HFFc6 (cell line): Measurements from ENCODE around the gene ST7. TPM values are rescaled to one million over a fixed set of nuclear protein-coding genes. Genes with fewer than 3 reads are reported as not detected.
A peak's percentile ranks its signal among the peaks of the same experiment; 100 is the strongest.

Source experiments
- DNase-seq: peaks from one replicate; pipeline ENCODE4 v3.0.0-alpha.2; 2018
- H3K27ac Mint-ChIP-seq: 2 replicates; pipeline ENCODE4 v1.8.0; 2020; ENCODE audit warnings: mild to moderate bottlenecking, mixed read lengths
- H3K27me3 Mint-ChIP-seq: 2 replicates; pipeline ENCODE4 v1.8.0; 2021; ENCODE audit warnings: mild to moderate bottlenecking, moderate library complexity, mixed read lengths; ENCODE audit not compliant: insufficient read depth
- H3K36me3 Mint-ChIP-seq: 2 replicates; pipeline ENCODE4 v1.8.0; 2021; ENCODE audit warnings: low read depth, mixed read lengths
- H3K4me1 Mint-ChIP-seq: 2 replicates; pipeline ENCODE4 v1.8.0; 2020; ENCODE audit warnings: low read depth, mixed read lengths
- H3K4me3 Mint-ChIP-seq: 2 replicates; pipeline ENCODE4 v1.8.0; 2020; ENCODE audit warnings: mild to moderate bottlenecking, moderate library complexity, mixed read lengths
- H3K9me3 Mint-ChIP-seq: 2 replicates; pipeline ENCODE4 v1.8.0; 2020; ENCODE audit warnings: mild to moderate bottlenecking, mixed read lengths
- CTCF ChIP-seq: fragments of 200-600 bp; sonication (generic); IDR thresholded peaks from 2 replicates; pipeline ENCODE4 v1.5.0; 2021; ENCODE audit warnings: antibody characterized with exemption, mild to moderate bottlenecking
- total RNA-seq, 6 experiments: library from RNA; stranded (reverse); fragmentation: NEBNext Ultra II Directional; extraction: Animal tissue kit (Norgen Biotek cat#: 25700); gene quantifications; 2 replicates in 1 of 6; 3 replicates in 5 of 6; pipeline ENCODE4 v1.2.3, GENCODE V29; 2021

The ST7 gene
- total RNA-seq, 6 experiments from 2014 or later = 13.5 to 18.8 (median 16.8) TPM

DNA sequence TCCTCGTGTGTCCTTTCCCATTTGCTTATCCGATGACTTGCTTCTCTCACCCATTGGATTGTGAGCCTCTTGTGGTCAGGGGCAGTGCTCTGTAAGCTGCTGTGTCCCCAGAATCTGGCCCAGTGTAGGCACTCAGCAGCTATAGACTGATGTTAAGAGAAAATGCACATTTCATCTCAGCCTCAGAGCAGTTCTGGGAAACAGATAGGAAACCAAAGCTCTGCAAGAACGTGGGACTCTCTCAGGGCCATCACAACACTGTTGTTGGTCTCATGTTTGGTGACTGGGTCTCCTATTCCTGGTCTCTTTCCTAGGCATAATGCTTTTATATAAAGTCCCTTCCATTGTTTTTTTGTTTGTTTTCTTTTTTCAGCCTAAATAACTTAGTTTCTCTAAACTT, 141.2 kb downstream of the ST7 start:
- Mint-ChIP-seq H3K4me3 (no peak overlapping the region), H3K27me3 (no peaks in the 10 kb centered on the region), H3K4me1 (peaks cover 34% of the 10 kb centered on the region), H3K27ac (no peak overlapping the region), H3K36me3 (no peaks in the 10 kb centered on the region), H3K9me3 (no peaks in the 10 kb centered on the region)
- TF ChIP-seq CTCF = no peak
- DNase-seq = no peak

- no peak overlapping the region for H3K27ac Mint-ChIP-seq
Measured at GRCh38 chr7:117095055-117095454, 141.8 kb downstream of the ST7 start.

DNA sequence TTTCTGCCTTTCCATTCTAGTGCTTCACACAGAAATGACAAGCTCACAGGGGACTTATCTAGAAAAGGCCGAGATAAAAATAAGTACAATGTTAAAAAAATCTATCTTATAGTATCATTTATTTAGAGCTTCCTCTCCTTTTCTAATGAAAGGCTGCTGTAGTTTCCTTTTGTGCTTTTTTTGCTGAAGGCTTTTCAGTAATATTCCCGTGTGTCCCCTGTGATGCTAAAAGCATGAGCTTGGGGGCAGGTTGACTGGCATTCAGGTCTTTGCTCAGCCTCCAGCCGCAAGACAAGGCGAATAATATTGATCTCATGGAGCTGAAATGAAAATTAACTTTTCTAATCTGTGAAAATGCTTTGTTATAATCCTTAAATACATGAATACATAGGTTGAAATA, 143.0 kb downstream of the ST7 start:
- DNase-seq = no peak
- H3K4me1 Mint-ChIP-seq = peaks cover 33% of the 10 kb centered on the region
- no peak overlapping the region for H3K4me3 Mint-ChIP-seq
- no peaks in the 10 kb centered on the region; the same call in 1 of the 2 replicates for H3K36me3 Mint-ChIP-seq
- no peak overlapping the region; the same call in 1 of the 2 replicates for H3K27ac Mint-ChIP-seq
- no peaks in the 10 kb centered on the region for H3K27me3 Mint-ChIP-seq
- no peaks in the 10 kb centered on the region for H3K9me3 Mint-ChIP-seq
- no peak for TF ChIP-seq CTCF

More at GRCh38 chr7:117095055-117095454, 141.8 kb downstream of the ST7 start:
- no peak for TF ChIP-seq CTCF
- Mint-ChIP-seq H3K4me3 (no peak overlapping the region), H3K27me3 (no peaks in the 10 kb centered on the region), H3K36me3 (no peaks in the 10 kb centered on the region), H3K4me1 (peaks cover 36% of the 10 kb centered on the region), H3K9me3 (no peaks in the 10 kb centered on the region)
- DNase-seq = no peak

DNA sequence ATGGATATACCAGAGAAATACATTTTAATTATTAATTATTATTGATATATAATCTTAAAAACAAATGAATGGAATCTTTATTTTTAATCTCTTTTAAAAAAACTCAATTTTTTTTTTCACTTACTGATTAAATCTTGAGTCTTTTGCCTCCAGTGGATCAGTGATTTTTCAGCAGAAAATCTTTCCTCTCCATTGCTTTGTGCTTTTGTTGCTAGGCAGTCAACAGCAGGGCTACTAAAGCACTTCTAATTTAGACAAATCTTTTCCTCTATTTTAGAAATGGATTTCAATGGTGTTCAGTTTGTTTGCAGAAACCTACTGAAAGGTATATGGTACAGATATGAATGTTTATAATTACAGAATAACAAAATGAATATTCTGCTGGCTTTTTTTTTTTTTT, 143.6 kb downstream of the ST7 start:
- no peak for DNase-seq
- Mint-ChIP-seq H3K27ac (no peak overlapping the region), H3K36me3 (no peaks in the 10 kb centered on the region; the same call in 1 of the 2 replicates), H3K4me3 (no peak overlapping the region), H3K27me3 (no peaks in the 10 kb centered on the region), H3K9me3 (no peaks in the 10 kb centered on the region), H3K4me1 (peaks cover 29% of the 10 kb centered on the region)
- TF ChIP-seq CTCF = no peak

DNA sequence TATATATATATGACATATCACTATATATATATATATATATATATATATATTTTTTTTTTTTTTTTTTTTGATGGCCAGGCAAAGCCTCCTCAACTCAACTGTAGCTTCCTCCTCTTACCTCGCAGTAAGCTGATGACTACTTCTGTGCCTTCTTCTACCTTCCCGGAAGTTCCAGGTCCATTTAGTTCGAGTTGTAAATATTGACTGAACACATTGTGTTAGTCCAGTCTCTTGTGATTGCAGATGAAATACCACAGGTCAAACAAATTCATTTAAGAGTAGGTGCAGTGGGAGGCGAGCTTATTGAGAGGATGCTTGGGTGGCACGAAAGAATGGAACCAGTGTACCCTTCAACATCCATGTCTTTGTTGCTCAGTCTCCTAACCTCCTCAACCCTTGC, 144.6 kb downstream of the ST7 start:
- no peak for DNase-seq
- H3K27me3 Mint-ChIP-seq = no peaks in the 10 kb centered on the region
- H3K36me3 Mint-ChIP-seq = no peaks in the 10 kb centered on the region; the same call in none of the 2 replicates
- no peak for TF ChIP-seq CTCF
- H3K4me1 Mint-ChIP-seq = peaks cover 23% of the 10 kb centered on the region
- peak overlapping the region; percentile 90 for H3K27ac Mint-ChIP-seq
- H3K4me3 Mint-ChIP-seq = peak overlapping the region; percentile 48; the same call in 1 of the 2 replicates
- H3K9me3 Mint-ChIP-seq = no peaks in the 10 kb centered on the region

DNA sequence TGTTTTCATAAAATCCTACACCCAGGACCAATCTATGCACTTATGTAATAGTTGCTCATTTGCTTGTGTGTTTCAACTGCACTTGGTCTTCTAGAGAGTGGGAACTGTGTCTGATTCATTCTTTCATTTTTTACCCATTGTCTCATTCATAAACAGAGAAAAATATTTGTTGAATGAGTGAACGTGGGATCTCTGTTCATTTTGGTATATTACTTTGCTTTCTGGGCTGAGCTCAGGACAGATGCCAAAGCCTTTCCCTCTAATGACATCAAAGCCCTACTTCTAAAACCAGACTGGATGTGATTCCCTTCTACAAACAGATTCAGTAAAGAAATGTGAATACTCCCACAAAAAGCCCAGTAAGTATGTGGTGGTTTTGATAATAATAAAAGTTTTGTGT, 145.2 kb downstream of the ST7 start:
- peak overlapping the region; percentile 48 for H3K4me3 Mint-ChIP-seq

More for the DNA sequence above, 145.2 kb downstream of the ST7 start:
- Mint-ChIP-seq H3K27me3 (no peaks in the 10 kb centered on the region), H3K4me1 (peaks cover 23% of the 10 kb centered on the region), H3K27ac (peak overlapping the region; percentile 90), H3K9me3 (no peaks in the 10 kb centered on the region), H3K36me3 (no peaks in the 10 kb centered on the region; the same call in none of the 2 replicates)
- no peak for TF ChIP-seq CTCF
- DNase-seq = peak; percentile 94
